GM21825 (cell line): ENCODE measurements around the gene VAC14.
"Not testable (repeated sequence)": the region's sequence is repeated elsewhere in the genome, so short reads cannot be mapped to it uniquely, and the experiment has no call there.

Experiments
- ATAC-seq: cut with Tn5 transposase; IDR thresholded peaks from one replicate; pipeline ENCODE4 v1.9.1; 2021; ENCODE audit warnings: mild to moderate bottlenecking, moderate library complexity; ENCODE audit not compliant: unreplicated experiment

Gene VAC14

GRCh38 chr16:70651524-70651923 is 149.4 kb downstream of the VAC14 start:
- ATAC-seq: no peak

GRCh38 chr16:70650216-70650615 is 150.7 kb downstream of the VAC14 start:
- no peak for ATAC-seq

- no peak for ATAC-seq
Measured at GRCh38 chr16:70649300-70649699, 151.7 kb downstream of the VAC14 start.

- ATAC-seq: no peak
Measured at GRCh38 chr16:70648606-70649005, 152.4 kb downstream of the VAC14 start.

GRCh38 chr16:70647441-70648359 is 153.3 kb downstream of the VAC14 start:
- ATAC-seq: no peak

GRCh38 chr16:70646260-70647241 is 154.4 kb downstream of the VAC14 start, which contains the start of gene IL34:
Gene IL34, plus strand, starts transcription at chr16:70646559. Its CDS starts 389 bp downstream, at chr16:70646948.
- ATAC-seq: no peak

GRCh38 chr16:70644763-70645597 is 156.0 kb downstream of the VAC14 start:
- no peak for ATAC-seq

- not testable (repeated sequence) for ATAC-seq
Measured at GRCh38 chr16:70643264-70643663, 157.7 kb downstream of the VAC14 start.

- no peak for ATAC-seq
Measured at GRCh38 chr16:70642633-70643032, 158.3 kb downstream of the VAC14 start.

GRCh38 chr16:70638814-70639792 is 161.9 kb downstream of the VAC14 start:
- ATAC-seq: no peak
